SK-N-SH (cell line): ENCODE measurements around the gene SNX33. TPM values are rescaled to one million over a fixed set of nuclear protein-coding genes. Genes with fewer than 3 reads are reported as not detected.

Source experiments
- CTCF ChIA-PET: fragments of 300-600, 350-600 bp; formaldehyde crosslinking; extraction: SDS; loops from one replicate; lab custom pipeline; 2021; lab: Yijun Ruan, JAX
- POLR2A ChIA-PET: fragments of 350-600 bp; sonication (Branson Sonifier 250); formaldehyde crosslinking; extraction: SDS; loops from one replicate; lab custom pipeline; 2020; ENCODE audit warnings: antibody characterized with exemption, inconsistent platforms; lab: Yijun Ruan, JAX
- DNase-seq: peaks from one replicate; pipeline ENCODE4 v3.0.0; 2012
- H2AFZ ChIP-seq: fragments of 200-600 bp; sonication (generic); 2 replicates; pipeline ENCODE4 v1.8.1; 2016; ENCODE audit warnings: antibody characterized with exemption, mild to moderate bottlenecking, low read depth
- H3F3A ChIP-seq: fragments of 200-600 bp; sonication (generic); replicated peaks from 2 replicates; pipeline ENCODE3; 2016; ENCODE audit warnings: antibody characterized with exemption, mild to moderate bottlenecking; ENCODE audit not compliant: insufficient read depth
- H3K27ac ChIP-seq, 2 experiments: fragments of 200-500 bp in 1 of 2; fragments of 200-600 bp in 1 of 2; sonication (Bioruptor generic) in 1 of 2; sonication (generic), shearing (Covaris generic) in 1 of 2; 2 replicates each; pipeline versions ENCODE4 v1.5.1 to v1.6.1; 2014 to 2016; ENCODE audit warnings: low read depth in 2 of 2, inconsistent platforms in 1 of 2, low read length in 1 of 2, mild to moderate bottlenecking in 1 of 2, mixed read lengths in 1 of 2
- H3K27me3 ChIP-seq: fragments of 200-600 bp; sonication (generic), shearing (Covaris generic); 2 replicates; pipeline ENCODE4 v1.6.1; 2016; ENCODE audit warnings: mixed run types; ENCODE audit not compliant: insufficient read depth
- H3K36me3 ChIP-seq, 2 experiments: fragments of 200-500 bp in 1 of 2; fragments of 200-600 bp in 1 of 2; sonication (Bioruptor generic) in 1 of 2; sonication (generic) in 1 of 2; replicated peaks in 1 of 2; 2 replicates each; pipeline versions ENCODE3 to v1.5.1; 2014 to 2016; ENCODE audit warnings: low read length in 1 of 2, mild to moderate bottlenecking in 1 of 2; ENCODE audit not compliant: insufficient read depth in 2 of 2, control insufficient read depth in 1 of 2
- H3K4me1 ChIP-seq, 2 experiments: fragments of 200-500 bp in 1 of 2; fragments of 200-600 bp in 1 of 2; sonication (Bioruptor generic) in 1 of 2; sonication (generic), shearing (Covaris generic) in 1 of 2; 2 replicates each; pipeline versions ENCODE4 v1.5.1 to v1.6.1; 2014 to 2016; ENCODE audit warnings: low read depth in 1 of 2, low read length in 1 of 2, mixed run types in 1 of 2; ENCODE audit not compliant: insufficient read depth in 2 of 2, control insufficient read depth in 1 of 2
- H3K4me2 ChIP-seq: fragments of 200-600 bp; sonication (generic), shearing (Covaris generic); 2 replicates; pipeline ENCODE4 v1.6.1; 2017; ENCODE audit warnings: mixed run types
- H3K4me3 ChIP-seq, 2 experiments: fragments of 200-500 bp in 1 of 2; fragments of 200-600 bp in 1 of 2; sonication (Bioruptor generic) in 1 of 2; sonication (generic), shearing (Covaris generic) in 1 of 2; 2 replicates each; pipeline versions ENCODE4 v1.5.1 to v1.8.1; 2014 to 2016; ENCODE audit warnings: low read depth in 2 of 2, inconsistent platforms in 1 of 2, low read length in 1 of 2, mild to moderate bottlenecking in 1 of 2, mixed read lengths in 1 of 2, moderate library complexity in 1 of 2
- H3K79me2 ChIP-seq: fragments of 200-600 bp; sonication (generic); 2 replicates; pipeline ENCODE4 v1.8.1; 2017; ENCODE audit warnings: mild to moderate bottlenecking; ENCODE audit not compliant: insufficient read depth
- H3K9ac ChIP-seq: fragments of 200-600 bp; sonication (generic); 2 replicates; pipeline ENCODE4 v1.6.1; 2017; ENCODE audit warnings: mixed run types
- H3K9me2 ChIP-seq: fragments of 200-600 bp; sonication (generic); 2 replicates; pipeline ENCODE4 v1.6.1; 2017; ENCODE audit warnings: mixed run types
- H3K9me3 ChIP-seq: fragments of 200-600 bp; sonication (generic); 2 replicates; pipeline ENCODE4 v1.6.1; 2017; ENCODE audit warnings: mixed run types, mild to moderate bottlenecking, moderate library complexity
- H4K20me1 ChIP-seq: fragments of 200-600 bp; sonication (generic); 2 replicates; pipeline ENCODE4 v1.6.1; 2017; ENCODE audit warnings: mild to moderate bottlenecking, mixed run types; ENCODE audit not compliant: insufficient read depth
- GABPA ChIP-seq: IDR thresholded peaks from 2 replicates; pipeline ENCODE4 v1.4.0; 2012; ENCODE audit warnings: low read depth, mild to moderate bottlenecking
- MAX ChIP-seq: IDR thresholded peaks from 2 replicates; pipeline ENCODE4 v1.4.0; 2012; ENCODE audit warnings: low read depth
- MEF2A ChIP-seq: IDR thresholded peaks from 2 replicates; pipeline ENCODE4 v1.4.0; 2012; ENCODE audit warnings: low read depth, borderline replicate concordance
- POLR2AphosphoS5 ChIP-seq: IDR thresholded peaks from 2 replicates; pipeline ENCODE4 v1.6.1; 2012; ENCODE audit warnings: low read depth, low read length
- REST ChIP-seq: IDR thresholded peaks from 2 replicates; pipeline ENCODE4 v1.6.1; 2012; ENCODE audit warnings: mild to moderate bottlenecking, low read depth, low read length, moderate library complexity
- SIN3A ChIP-seq: IDR thresholded peaks from 2 replicates; pipeline ENCODE4 v1.6.1; 2012; ENCODE audit warnings: low read depth, mild to moderate bottlenecking, low read length, moderate library complexity, borderline replicate concordance
- TAF1 ChIP-seq: IDR thresholded peaks from 2 replicates; pipeline ENCODE4 v1.6.1; 2012; ENCODE audit warnings: low read depth, mild to moderate bottlenecking, low read length, moderate library complexity, borderline replicate concordance
- TEAD4 ChIP-seq: IDR thresholded peaks from 2 replicates; pipeline ENCODE4 v1.4.0; 2012; ENCODE audit warnings: mild to moderate bottlenecking, borderline replicate concordance; ENCODE audit not compliant: insufficient read depth
- YY1 ChIP-seq: IDR thresholded peaks from 2 replicates; pipeline ENCODE4 v1.4.0; 2012; ENCODE audit warnings: low read depth, mild to moderate bottlenecking
- ZBTB33 ChIP-seq: IDR thresholded peaks from 2 replicates; pipeline ENCODE4 v1.4.0; 2012; ENCODE audit warnings: low read depth, borderline replicate concordance
- WGBS: methylation state at CpG from one replicate; pipeline ENCODE4 v1.1.6; 2017; ENCODE audit warnings: low lambda C conversion rate; 5-methylcytosine and 5-hydroxymethylcytosine counted together
- polyA plus RNA-seq, 3 experiments: library from polyadenylated mRNA; depleted of rRNA; stranded (reverse); fragments of >200 nt; gene quantifications; 2 replicates each; pipeline ENCODE4 v1.2.3, GENCODE V29; 2012

The SNX33 gene
- polyA plus RNA-seq, 1 of the 3 experiments (the other 2 are of a cell fraction): 7.7 TPM

DNA sequence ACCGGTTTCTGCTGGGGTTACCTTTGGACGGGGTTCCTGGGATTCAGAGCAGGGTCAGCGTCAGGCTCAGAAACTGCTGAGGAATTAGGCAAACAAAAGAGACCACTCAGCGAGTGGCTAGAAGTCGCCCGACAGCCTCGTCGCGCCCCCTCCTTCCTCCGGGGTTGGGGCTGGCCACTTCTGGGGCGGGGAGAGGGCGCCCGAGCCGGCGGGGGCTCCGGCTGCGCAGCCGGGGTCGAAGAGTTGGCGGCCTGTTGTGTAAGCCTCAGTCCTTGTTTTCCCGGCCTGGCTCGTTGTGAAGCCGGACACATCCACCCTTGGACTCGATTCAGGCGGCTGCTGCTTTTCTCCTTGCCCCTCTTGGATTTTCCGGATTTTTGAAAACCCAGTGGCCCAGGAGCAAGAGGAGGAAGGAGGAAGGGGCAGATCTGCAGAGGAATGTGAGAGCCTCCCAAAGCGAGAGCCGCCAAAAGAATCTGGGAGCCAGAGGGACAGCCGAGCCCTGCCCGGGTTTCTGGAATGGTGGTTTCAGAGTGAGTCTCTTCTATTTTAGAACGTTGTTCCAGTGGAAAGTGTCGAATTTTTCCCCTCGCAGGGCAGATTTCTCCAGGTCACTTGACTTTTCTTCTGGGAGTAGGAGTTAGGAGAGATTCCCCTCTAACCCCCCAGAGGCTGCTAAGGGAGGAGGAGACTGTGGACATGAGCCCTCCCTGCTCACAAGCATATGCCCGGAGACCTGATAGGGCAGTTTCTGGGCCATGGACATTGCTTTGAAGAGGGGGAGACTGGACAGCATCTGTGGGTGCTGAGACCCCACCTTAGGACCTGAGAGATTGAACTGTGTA, 666 bp downstream of the SNX33 start:
- H3K9me2 ChIP-seq: no peaks in the 10 kb centered on the region
- peaks cover 0 to 10% of the 10 kb centered on the region in 2 experiments for H3K36me3 ChIP-seq
- no peaks in the 10 kb centered on the region for H3K9me3 ChIP-seq
- peak overlapping the region; percentile 73 to 98 for H3K4me3 ChIP-seq
- DNase-seq: peak; percentile 77
- peaks cover 13 to 52% of the 10 kb centered on the region in 2 experiments; a peak in 3 of 4 replicates for H3K4me1 ChIP-seq
- peaks cover 2% of the 10 kb centered on the region for H3F3A ChIP-seq
- peaks cover 35% of the 10 kb centered on the region for H4K20me1 ChIP-seq
- WGBS: 16% methylated on average over 17 of the region's 34 CpGs
- H3K79me2 ChIP-seq: peaks cover 78% of the 10 kb centered on the region
- ChIA-PET POLR2A (interaction anchor here (0.6 to 1.7 kb wide), 5 partner anchors 13 to 280 kb away, joined by 3 to 6 read pairs (median 5); partner anchors contain the start of genes MAN2C1, PTPN9 and SNUPN), CTCF (interaction anchor here (0.6 to 3.2 kb wide), 21 partner anchors 10 to 1656 kb away, joined by 3 to 22 read pairs (median 4); partner anchors contain the start of genes MAN2C1, PTPN9 and STOML1)
- H2AFZ ChIP-seq: peak overlapping the region; percentile 81; the same call in 1 of the 2 replicates
- peak overlapping the region; percentile 81 to 96 for H3K27ac ChIP-seq
- TF ChIP-seq ZBTB33 (no peak), TAF1 (0 out of 2 replicates have a peak, but pooled peaks have one; percentile 13), SIN3A (0 out of 2 replicates have a peak, but pooled peaks have one; percentile 32), TEAD4 (0 out of 2 replicates have a peak, but pooled peaks have one; percentile 12), YY1 (no peak)
- H3K27me3 ChIP-seq: no peaks in the 10 kb centered on the region
- peak overlapping the region; percentile 99 for H3K4me2 ChIP-seq
- peak overlapping the region; percentile 99 for H3K9ac ChIP-seq

DNA sequence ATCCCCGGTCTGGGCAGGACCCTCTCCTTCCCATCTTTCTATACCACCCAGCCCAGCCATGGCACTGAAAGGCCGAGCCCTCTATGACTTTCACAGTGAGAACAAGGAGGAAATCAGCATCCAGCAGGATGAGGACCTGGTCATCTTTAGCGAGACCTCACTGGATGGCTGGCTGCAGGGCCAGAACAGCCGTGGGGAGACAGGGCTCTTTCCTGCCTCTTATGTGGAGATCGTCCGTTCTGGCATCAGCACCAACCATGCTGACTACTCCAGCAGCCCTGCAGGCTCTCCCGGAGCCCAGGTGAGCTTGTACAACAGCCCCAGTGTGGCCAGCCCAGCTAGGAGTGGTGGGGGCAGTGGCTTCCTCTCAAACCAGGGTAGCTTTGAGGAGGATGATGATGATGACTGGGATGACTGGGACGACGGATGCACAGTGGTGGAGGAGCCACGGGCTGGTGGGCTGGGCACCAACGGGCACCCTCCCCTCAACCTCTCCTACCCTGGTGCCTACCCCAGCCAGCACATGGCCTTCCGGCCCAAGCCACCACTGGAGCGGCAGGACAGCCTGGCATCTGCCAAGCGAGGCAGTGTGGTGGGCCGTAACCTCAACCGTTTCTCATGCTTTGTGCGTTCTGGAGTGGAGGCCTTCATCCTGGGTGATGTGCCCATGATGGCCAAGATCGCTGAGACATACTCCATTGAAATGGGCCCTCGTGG, 1.5 kb downstream of the SNX33 start:
- H3K27me3 ChIP-seq: no peaks in the 10 kb centered on the region
- no peak overlapping the region for H2AFZ ChIP-seq
- 92% methylated on average over 12 of the region's 19 CpGs for WGBS
- peaks cover 0 to 10% of the 10 kb centered on the region in 2 experiments for H3K36me3 ChIP-seq
- peak overlapping the region; percentile 99 for H3K4me2 ChIP-seq
- TF ChIP-seq GABPA (no peak), POLR2AphosphoS5 (no peak), MAX (no peak), REST (no peak), MEF2A (no peak)
- peaks cover 40% of the 10 kb centered on the region for H4K20me1 ChIP-seq
- H3K4me1 ChIP-seq: peaks cover 13 to 54% of the 10 kb centered on the region in 2 experiments; a peak in 3 of 4 replicates
- DNase-seq: no peak
- no peaks in the 10 kb centered on the region for H3K9me3 ChIP-seq
- POLR2A ChIA-PET: no interaction called here
- H3K79me2 ChIP-seq: peaks cover 86% of the 10 kb centered on the region
- H3K4me3 ChIP-seq: peak overlapping the region; percentile 73 to 98
- H3K27ac ChIP-seq: peak overlapping the region in 1 of 2 experiments; percentile 96; a peak in 1 of 4 replicates
- CTCF ChIA-PET: interaction anchor here (0.6 to 1.7 kb wide), 5 partner anchors 11 to 1657 kb away, joined by 3 to 4 read pairs (median 3); partner anchors contain the start of gene STOML1
- no peaks in the 10 kb centered on the region for H3F3A ChIP-seq
- H3K9me2 ChIP-seq: no peaks in the 10 kb centered on the region
- peak overlapping the region; percentile 99 for H3K9ac ChIP-seq
